Fibroblast of the aortic adventitia (primary cell): Measurements from ENCODE around the gene BICRAL. TPM values are rescaled to one million over a fixed set of nuclear protein-coding genes. Genes with fewer than 3 reads are reported as not detected.

Experiments
- DNase-seq: peaks from one replicate; pipeline ENCODE4 v3.0.0-alpha.2; 2010; ENCODE audit warnings: low read depth
- H3K4me3 ChIP-seq: 2 replicates; pipeline ENCODE4 v1.5.1; 2011; ENCODE audit warnings: low read depth, mild to moderate bottlenecking, control low read depth, low read length, moderate library complexity
- total RNA-seq: library from RNA; depleted of rRNA; stranded (reverse); fragments of >200 nt; gene quantifications from 2 replicates; pipeline ENCODE4 v1.2.3, GENCODE V29; 2012; ENCODE audit warnings: low replicate concordance
- TF ChIP-seq, protein P1 (sequence below): IDR thresholded peaks from 2 replicates; pipeline ENCODE4 v1.5.1; 2011; ENCODE audit warnings: mild to moderate bottlenecking, low read length, control low read depth, inconsistent platforms; ENCODE audit not compliant: insufficient read depth

Gene BICRAL
- total RNA-seq, 1 donor: 15.8 TPM

DNA sequence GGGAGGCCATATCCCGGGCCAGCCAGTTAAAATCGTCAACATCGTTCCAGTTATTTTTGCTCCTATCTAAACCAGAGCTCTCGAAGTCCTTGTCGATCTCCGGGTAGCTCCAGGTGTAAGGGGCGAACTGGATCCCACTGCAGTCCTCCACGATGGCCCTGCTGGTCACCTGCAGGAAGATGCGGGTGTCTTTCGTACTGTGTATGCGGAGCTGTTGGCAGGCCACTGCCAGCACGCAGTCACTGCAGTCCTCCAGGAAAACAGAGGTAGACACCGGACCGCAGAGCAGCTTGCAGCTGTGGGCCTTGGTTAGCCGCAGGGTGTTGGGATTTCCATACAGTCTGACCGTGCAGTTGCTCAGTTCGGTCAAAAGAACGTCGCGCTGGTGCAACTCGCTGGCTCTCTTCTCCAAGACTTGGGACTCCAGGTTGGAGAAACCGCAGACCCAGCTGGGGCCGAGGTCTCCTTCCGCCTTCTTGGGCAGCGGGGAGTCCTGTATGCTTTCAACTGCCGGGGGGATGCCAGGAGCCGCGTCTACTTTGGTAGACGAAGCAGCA lies 36.7 kb upstream of the BICRAL start:
- DNase-seq: peak; percentile 20
- TF ChIP-seq, protein P1, sequence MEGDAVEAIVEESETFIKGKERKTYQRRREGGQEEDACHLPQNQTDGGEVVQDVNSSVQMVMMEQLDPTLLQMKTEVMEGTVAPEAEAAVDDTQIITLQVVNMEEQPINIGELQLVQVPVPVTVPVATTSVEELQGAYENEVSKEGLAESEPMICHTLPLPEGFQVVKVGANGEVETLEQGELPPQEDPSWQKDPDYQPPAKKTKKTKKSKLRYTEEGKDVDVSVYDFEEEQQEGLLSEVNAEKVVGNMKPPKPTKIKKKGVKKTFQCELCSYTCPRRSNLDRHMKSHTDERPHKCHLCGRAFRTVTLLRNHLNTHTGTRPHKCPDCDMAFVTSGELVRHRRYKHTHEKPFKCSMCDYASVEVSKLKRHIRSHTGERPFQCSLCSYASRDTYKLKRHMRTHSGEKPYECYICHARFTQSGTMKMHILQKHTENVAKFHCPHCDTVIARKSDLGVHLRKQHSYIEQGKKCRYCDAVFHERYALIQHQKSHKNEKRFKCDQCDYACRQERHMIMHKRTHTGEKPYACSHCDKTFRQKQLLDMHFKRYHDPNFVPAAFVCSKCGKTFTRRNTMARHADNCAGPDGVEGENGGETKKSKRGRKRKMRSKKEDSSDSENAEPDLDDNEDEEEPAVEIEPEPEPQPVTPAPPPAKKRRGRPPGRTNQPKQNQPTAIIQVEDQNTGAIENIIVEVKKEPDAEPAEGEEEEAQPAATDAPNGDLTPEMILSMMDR: no peak
- peak overlapping the region; percentile 97 for H3K4me3 ChIP-seq

DNA sequence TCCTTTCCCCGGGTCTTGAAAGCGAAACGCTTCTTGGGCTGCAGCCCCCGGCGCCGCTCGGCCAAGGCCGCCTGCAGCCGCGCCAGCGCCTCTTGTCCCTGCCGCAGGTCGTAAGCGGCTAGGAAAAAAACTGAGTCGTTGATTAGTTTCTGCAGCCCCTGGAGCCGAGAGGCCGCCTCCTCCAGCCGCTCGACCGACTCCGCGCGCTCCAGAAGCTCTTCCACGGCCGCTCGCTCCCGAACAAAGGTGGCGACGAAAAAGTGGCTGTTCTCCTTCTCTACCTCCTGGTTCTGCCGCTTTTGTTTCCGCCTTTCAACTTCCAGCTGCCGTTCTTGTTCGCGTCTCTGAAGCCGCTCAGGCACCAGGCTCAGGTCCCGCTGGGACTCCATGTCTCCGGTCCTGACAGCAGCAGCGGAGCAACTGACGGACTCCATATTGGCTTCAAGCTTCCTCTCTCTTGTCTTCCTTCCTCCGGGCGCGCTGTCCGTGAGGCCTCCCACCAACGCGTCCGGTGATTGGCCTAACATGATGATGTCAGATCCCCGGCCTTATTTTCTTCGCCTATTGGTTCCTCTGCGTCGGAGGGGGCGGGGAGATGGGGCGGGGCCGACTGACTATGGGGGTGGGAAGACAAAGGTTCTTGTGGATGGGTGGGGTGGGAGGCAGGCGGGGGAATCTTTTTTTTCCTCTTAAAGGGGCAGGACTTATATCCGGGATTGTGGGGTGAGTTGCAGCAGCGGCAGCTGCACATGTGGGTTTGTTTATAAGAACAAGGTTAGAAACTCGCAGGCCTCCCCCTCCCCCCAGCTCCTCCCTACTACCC lies 36.0 kb upstream of the BICRAL start, which contains the start of gene TBCC:
TBCC (minus strand) TSS at position 464 of the 823 bp plus-strand sequence; CDS start at position 434, 30 bp downstream.
- DNase-seq: peak; percentile 98
- TF ChIP-seq, protein P1: no peak
- H3K4me3 ChIP-seq: peak within 1 kb of the TSS; percentile 97

DNA sequence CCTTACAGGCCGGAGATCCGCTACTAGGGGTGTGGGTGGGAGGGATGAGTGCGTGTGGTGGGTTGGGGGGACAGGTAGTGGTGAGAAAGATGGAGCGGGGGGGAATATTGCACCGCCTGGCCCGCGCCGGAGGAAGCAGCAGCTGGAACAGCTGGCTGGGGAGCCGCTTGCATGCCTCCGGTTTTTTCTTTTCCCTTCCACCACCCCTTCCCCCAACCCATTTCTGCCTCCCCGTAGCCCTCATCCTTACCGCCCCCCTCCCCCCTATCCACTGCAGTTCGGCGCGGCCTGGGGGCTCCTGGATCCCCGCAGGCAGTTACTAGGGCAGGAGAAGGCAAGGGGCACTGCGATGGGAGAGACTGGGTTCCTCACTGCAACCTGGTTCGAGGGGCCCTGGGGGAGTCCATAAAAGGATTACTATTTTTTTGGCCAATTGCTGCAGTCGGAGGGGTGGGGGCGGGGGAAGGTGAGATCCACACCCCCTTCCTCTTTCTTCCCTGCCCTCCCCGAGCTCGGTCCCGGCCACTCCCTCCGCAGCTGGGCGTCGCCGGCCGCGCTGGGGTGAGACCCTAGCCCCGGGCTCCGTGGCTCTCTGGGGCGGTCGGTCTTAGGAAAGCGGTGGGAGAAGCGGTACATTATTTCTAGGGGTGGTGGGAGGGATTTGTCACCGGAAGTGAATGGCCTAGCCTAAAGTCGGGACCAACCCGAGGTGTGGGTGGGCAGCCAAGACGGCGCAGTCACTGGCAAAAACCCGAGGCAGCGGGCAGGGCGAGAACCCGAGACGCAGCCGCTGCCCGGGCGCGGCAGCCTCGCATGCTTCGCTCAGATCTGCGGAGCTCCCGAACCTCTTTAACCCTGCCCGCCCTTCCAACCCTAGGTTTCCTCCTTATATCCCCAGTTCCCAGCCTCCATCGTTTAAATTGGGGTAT lies 35.1 kb upstream of the BICRAL start:
- TF ChIP-seq, protein P1: no peak
- peak; percentile 92 for DNase-seq
- H3K4me3 ChIP-seq: peak overlapping the region; percentile 85

DNA sequence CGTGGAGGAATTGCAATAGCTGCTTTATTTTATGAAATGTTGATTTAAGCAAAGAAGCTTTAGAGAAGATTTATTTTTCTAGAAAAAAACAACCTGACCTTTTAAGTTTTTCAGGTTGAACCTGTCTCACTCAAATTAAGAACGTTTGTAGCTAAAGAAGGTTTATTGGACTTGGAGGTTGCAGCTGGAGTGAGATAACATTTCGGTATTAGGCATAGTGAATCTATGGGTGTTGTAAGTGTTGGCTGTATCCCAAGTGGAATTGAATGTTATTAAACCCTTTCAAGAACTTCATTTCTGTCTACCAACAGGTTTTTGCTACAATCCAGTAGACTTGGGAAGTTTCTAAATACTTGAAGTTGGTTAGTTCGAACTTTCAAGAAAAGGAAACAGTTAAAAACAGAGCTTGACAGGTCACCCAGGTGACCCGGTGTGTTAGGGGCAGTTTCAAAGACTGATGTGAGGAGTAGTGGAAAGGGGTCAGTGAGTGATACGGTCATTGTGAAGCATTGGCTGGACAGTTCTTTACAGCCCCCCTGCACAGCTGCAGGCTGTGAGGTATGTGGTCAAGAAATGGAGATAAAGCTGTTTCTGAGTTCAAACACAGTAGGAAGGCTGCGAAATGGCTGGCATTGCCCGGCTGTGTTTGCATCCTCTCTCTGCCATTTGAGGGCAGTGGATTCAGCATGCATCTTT lies 33.5 kb upstream of the BICRAL start:
- peak; percentile 44 for DNase-seq
- peak overlapping the region; percentile 10 for H3K4me3 ChIP-seq

DNA sequence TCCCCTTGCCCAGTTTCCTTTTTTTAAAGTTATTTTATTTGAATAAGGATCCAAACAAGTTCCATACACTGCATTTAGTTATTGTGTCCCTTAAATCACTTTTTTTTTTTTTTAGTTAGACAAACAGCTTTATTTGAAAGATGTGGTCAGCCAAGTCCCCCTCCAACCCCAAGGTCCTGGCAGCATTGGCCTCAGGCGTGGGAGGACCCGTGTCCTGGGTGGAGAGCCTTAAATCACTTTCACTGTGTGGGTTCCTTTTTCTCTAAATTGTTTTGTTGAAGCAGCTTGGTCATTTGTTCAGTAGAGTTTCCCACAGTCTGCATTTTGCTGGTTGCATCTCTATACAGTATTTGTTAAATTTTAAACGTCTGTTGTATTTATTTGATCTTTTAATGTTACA lies 30.8 kb upstream of the BICRAL start:
- no peak overlapping the region for H3K4me3 ChIP-seq
- no peak for DNase-seq
- TF ChIP-seq, protein P1: no peak

More for the DNA sequence above, 33.5 kb upstream of the BICRAL start:
- TF ChIP-seq, protein P1: no peak

DNA sequence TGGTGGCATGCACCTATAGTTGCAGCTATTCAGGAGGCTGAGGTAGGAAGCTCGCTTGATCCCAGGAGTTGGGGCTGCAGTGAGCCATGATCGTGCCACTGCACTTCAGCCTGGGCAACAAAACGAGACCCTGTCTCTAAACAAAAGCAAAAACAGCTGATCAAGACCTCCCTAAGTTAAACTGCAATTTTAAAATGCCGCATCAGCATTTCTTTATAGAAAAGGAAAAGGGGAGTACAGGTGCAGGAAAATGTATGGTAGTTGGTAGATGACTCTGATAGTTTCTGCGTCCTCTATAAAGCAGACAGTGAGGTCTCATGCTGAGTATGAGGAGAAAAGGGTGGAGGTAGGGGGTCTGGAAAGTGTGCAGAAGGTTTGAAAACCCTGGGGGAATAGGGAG lies 27.1 kb upstream of the BICRAL start:
- H3K4me3 ChIP-seq: no peak overlapping the region
- TF ChIP-seq, protein P1: no peak
- DNase-seq: no peak
